Epithelial cell of esophagus (primary cell): Measurements from ENCODE around the gene CCDC178.
"Not testable (repeated sequence)": the region's sequence is repeated elsewhere in the genome, so short reads cannot be mapped to it uniquely, and the experiment has no call there.

ENCODE experiments used
- DNase-seq: peaks from one replicate; pipeline ENCODE4 v3.0.0; 2010; ENCODE audit warnings: low read depth
- H3K4me3 ChIP-seq: 2 replicates; pipeline ENCODE4 v1.5.1; 2011; ENCODE audit warnings: mild to moderate bottlenecking, low read length, control low read depth
- TF ChIP-seq, protein P1 (sequence below): IDR thresholded peaks from 2 replicates; pipeline ENCODE4 v1.5.1; 2011; ENCODE audit warnings: low read depth, mild to moderate bottlenecking, low read length, control low read depth, inconsistent platforms; ENCODE audit not compliant: insufficient read depth; ENCODE audit errors: missing control alignments

The CCDC178 gene

DNA sequence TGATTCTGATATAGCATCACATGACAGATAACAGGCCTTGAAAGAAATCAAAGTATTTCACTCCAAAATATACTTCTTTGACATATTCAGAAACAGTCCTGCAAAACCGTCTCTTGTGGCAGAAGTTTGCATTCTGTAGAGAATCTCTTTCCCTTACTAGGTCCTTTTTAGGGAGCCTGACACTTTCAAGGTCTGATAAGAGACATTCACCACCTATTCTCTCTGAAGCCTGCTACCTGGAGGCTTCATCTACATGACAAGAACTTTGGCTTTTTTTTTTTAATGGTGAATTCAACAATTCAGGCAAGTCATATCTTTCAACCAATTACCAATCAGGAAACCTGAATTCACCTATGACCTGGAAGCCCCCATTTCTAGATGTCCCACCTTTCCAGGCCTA lies 83.8 kb downstream of the CCDC178 start:
- TF ChIP-seq, protein P1, sequence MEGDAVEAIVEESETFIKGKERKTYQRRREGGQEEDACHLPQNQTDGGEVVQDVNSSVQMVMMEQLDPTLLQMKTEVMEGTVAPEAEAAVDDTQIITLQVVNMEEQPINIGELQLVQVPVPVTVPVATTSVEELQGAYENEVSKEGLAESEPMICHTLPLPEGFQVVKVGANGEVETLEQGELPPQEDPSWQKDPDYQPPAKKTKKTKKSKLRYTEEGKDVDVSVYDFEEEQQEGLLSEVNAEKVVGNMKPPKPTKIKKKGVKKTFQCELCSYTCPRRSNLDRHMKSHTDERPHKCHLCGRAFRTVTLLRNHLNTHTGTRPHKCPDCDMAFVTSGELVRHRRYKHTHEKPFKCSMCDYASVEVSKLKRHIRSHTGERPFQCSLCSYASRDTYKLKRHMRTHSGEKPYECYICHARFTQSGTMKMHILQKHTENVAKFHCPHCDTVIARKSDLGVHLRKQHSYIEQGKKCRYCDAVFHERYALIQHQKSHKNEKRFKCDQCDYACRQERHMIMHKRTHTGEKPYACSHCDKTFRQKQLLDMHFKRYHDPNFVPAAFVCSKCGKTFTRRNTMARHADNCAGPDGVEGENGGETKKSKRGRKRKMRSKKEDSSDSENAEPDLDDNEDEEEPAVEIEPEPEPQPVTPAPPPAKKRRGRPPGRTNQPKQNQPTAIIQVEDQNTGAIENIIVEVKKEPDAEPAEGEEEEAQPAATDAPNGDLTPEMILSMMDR = no peak
- no peak for DNase-seq
- no peak overlapping the region for H3K4me3 ChIP-seq

DNA sequence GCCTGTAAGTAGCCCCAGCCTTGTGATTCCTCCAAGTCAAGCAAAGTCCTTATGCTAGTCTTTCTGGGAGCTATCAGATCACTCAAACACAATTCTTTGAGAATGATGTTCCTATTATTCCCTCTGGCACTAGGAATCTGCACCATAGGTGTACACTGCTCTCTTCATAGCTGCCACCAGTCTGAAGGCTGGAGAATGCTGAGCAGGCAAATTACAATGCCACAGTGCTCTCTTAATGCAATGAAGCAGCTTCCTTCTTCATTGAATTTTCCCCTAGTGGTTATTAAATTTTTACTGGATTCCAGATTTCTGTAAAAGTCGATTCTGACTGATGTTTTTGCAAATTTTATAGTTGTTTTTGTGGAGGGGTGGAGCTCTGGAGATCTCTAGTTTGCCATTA lies 84.8 kb downstream of the CCDC178 start:
- DNase-seq = no peak
- TF ChIP-seq, protein P1 = no peak
- H3K4me3 ChIP-seq = no peak overlapping the region

DNA sequence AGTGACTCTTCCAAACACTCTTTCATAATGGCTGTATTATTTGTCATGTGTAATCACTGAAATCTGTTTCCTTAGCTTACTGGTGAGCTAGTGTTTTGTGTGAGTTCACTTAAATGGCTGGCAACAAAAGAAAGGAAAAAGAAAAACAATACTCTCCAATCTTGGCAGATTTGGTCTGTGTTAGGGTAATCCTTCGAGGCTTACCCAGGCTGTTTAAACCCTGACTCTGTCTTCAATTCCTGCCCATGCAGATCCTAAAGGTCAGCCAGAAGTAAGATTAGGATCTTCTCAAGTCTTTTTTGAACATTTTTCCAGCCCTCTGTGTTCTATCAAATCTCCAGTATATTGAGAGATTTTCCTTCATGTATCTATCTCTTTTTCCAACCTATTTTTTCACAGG lies 85.3 kb downstream of the CCDC178 start:
- DNase-seq = peak; percentile 13

DNA sequence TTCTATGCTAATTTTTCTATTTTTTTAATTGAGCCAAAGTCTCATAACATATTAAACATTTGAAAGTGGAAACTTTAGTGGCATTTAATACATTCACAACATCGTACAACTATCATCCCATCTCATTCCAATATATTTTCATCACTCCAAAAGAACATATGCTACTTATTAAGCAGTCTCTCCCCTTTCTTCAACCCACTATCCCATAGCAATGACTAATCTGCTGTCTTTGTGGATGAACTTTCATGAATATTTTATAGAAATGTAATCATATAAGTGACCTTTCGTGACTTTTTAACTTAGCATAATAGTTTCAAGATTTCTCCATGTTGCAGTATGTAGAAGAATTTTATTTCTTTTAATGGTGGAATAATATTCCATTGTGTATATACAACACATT lies 90.3 kb downstream of the CCDC178 start:
- TF ChIP-seq, protein P1 = no peak
- H3K4me3 ChIP-seq = no peak overlapping the region
- no peak for DNase-seq

More for the DNA sequence above, 85.3 kb downstream of the CCDC178 start:
- TF ChIP-seq, protein P1 = no peak
- H3K4me3 ChIP-seq = no peak overlapping the region

DNA sequence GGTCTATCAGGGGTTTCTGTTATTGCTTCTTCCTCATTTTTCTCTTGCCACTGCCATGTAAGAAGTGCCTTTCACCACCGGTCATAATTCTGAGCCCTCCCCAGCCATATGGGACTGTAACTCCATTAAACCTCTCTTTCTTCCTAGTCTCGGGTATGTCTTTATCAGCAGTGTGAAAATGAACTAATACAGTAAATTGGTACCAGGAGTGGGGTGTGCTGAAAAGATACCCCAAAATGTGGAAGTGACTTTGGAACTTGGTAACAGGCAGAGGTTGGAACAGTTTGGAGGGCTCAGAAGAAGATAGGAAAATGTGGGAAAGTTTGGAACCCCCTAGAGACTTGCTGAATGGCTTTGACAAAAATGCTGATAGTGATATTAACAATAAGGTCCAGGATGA lies 100.8 kb downstream of the CCDC178 start:
- not testable (repeated sequence) for DNase-seq, H3K4me3 ChIP-seq

DNA sequence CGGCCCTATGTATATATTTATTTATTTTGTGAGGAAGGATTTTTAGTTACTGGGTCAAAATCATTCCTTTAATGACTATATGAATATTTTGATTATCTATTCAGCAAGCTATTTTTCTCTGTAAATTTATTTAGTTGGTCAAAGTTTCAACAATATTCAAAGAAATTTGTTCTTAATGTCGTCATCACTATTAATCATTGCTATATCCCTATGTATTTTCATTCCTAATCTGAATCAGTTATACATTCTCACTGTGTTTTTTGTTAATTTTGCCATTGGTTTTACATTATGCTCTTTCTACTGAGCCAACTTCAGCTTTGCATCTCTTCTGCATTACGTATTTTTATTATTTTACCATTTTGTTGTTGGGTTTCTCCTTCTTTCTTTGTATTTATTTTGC lies 105.7 kb downstream of the CCDC178 start:
- no peak overlapping the region for H3K4me3 ChIP-seq
- TF ChIP-seq, protein P1 = no peak
- no peak for DNase-seq

DNA sequence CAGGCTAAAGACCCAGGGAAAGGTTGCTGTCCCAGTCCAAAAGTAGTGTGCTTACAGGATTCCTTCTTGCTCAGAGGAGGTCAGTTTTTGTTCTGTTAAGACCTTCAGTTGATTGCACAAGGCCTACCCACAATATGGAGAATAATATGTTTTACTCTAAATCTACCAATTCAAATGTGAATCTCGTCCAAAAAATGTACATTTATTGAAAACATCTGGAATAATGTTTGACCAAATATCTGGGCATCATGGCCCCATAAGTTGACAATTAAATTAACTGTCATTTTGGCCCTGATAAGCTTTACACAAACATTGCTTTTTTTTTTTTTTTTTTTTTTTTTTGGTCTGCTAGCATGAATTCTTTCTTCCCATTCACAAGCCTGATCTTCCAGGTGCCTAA lies 109.8 kb downstream of the CCDC178 start:
- H3K4me3 ChIP-seq = no peak overlapping the region
- no peak for DNase-seq
- TF ChIP-seq, protein P1 = no peak

DNA sequence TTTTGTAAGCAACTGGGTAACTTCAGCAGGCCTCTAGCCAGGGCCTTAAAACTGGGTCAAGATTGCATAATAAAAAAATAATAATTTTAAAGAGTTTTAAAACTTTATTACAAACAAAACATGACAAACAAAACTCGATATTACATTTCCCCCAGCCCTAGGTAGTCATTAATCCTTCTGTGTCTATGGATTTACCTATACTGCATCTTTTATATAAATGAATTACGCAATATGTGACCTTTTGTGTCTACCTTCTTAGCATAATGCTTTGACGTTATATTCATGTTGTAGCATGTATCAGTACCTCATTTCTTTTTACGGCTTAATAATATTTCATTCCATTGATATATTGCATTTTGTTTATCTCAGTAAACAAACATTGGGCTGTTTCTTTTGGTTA lies 113.5 kb downstream of the CCDC178 start:
- no peak overlapping the region for H3K4me3 ChIP-seq
- TF ChIP-seq, protein P1 = no peak

More for the DNA sequence above, 113.5 kb downstream of the CCDC178 start:
- DNase-seq = no peak
